RWPE1 (cell line): Measurements from ENCODE around the gene UGT1A8.
"Not testable (repeated sequence)": the region's sequence is repeated elsewhere in the genome, so short reads cannot be mapped to it uniquely, and the experiment has no call there.

Experiments
- CTCF ChIA-PET: fragments of 350-600 bp; sonication (Branson Sonifier 250); formaldehyde crosslinking; extraction: SDS; loops from one replicate; lab custom pipeline; 2021; lab: Yijun Ruan, JAX
- POLR2A ChIA-PET: fragments of 400-600 bp; formaldehyde crosslinking; extraction: SDS; loops from one replicate; lab custom pipeline; 2020; ENCODE audit warnings: antibody characterized with exemption; ENCODE audit not compliant: low non-redundant PET; lab: Yijun Ruan, JAX
- DNase-seq: peaks from one replicate; pipeline ENCODE4 v3.0.0; 2012; ENCODE audit warnings: low spot score
- H3K27ac ChIP-seq: fragments of 450-650 bp; 2 replicates; pipeline ENCODE4 v1.5.1; 2017
- TF ChIP-seq, protein P1 (sequence below): fragments of 450-650 bp; conservative IDR thresholded peaks from 2 replicates; pipeline ENCODE4 v1.5.1; 2017; ENCODE audit warnings: low read depth, mild to moderate bottlenecking

The UGT1A8 gene

DNA sequence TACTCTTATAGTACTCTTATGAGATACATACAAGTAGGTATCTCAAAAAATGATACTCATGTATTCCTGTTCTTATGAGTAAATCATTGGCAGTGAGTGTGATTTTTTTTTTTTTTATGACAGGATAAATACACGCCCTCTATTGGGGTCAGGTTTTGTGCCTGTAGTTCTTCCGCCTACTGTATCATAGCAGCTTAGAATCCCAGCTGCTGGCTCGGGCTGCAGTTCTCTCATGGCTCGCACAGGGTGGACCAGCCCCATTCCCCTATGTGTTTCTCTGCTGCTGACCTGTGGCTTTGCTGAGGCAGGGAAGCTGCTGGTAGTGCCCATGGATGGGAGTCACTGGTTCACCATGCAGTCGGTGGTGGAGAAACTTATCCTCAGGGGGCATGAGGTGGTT lies at the start of gene UGT1A8:
TSS of gene UGT1A8 (plus strand) at position 158 of the 400 bp plus-strand sequence. CDS start at position 233, 75 bp downstream.
- DNase-seq, POLR2A ChIA-PET, H3K27ac ChIP-seq, CTCF ChIA-PET: not testable (repeated sequence)

DNA sequence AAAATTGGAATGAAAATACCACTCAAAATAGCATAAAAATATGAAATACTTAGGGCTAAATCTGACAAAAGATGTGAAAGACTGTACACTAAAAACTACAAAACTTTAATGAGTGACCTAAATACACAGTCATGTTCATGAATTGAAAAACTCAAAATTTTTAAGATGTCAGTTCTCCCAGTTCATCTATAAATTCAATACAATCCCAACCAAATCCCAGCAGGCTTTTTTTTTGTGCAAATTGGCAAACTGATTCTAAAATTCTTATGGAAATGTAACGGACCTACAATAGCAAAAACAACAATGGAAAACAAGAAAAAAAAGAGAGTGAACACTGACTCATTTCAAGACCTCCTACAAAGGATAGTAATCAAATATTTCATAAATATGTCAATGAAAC lies 46.4 kb upstream of the UGT1A8 start:
- TF ChIP-seq, protein P1, sequence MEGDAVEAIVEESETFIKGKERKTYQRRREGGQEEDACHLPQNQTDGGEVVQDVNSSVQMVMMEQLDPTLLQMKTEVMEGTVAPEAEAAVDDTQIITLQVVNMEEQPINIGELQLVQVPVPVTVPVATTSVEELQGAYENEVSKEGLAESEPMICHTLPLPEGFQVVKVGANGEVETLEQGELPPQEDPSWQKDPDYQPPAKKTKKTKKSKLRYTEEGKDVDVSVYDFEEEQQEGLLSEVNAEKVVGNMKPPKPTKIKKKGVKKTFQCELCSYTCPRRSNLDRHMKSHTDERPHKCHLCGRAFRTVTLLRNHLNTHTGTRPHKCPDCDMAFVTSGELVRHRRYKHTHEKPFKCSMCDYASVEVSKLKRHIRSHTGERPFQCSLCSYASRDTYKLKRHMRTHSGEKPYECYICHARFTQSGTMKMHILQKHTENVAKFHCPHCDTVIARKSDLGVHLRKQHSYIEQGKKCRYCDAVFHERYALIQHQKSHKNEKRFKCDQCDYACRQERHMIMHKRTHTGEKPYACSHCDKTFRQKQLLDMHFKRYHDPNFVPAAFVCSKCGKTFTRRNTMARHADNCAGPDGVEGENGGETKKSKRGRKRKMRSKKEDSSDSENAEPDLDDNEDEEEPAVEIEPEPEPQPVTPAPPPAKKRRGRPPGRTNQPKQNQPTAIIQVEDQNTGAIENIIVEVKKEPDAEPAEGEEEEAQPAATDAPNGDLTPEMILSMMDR: no peak
- ChIA-PET CTCF (no interaction called here), POLR2A (no interaction called here)
- DNase-seq: no peak
- H3K27ac ChIP-seq: no peak overlapping the region

DNA sequence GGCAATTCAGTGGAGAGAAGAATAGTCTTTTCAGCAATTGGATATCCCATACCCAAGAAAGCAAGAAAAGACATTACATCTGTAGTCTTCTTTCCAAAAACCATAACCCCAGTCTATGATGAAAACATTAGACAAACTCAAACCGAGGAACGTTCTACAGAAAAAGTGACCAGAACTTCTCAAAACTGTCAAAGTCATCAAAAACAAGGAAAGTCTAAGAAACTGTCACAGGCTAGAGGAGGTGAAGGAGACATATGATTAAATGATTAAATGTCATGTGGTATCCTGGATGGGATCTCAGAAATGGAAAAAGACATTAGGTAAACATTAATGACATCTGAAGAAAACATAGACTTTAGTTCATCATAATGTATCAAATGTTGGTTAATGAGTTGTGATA lies 46.0 kb upstream of the UGT1A8 start:
- H3K27ac ChIP-seq: no peak overlapping the region
- DNase-seq: no peak
- ChIA-PET POLR2A (no interaction called here), CTCF (no interaction called here)
- TF ChIP-seq, protein P1: no peak

DNA sequence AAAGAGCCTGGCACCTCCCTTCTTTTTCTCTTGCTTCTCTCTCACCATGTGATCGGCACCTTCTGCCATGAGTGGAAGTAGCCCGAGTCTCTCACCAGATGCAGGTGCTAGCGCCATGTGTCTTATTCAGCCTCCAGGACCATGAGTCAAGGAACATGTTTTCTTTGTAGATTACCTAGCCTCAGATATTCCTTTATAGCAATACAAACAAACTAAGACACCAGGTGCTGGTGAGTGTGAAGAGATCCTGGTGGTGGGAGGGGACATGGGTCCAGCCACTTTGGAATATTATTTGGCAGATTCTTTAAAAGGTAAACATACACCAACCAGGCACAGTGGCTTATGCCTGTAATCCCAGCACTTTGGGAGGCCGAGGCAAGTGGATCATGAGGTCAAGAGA lies 45.0 kb upstream of the UGT1A8 start:
- no peak overlapping the region for H3K27ac ChIP-seq
- POLR2A ChIA-PET: no interaction called here
- CTCF ChIA-PET: interaction anchor here (0.6 kb wide), 1 partner anchor 30 kb away, joined by 3 read pairs; no protein-coding TSS in a partner anchor
- TF ChIP-seq, protein P1: no peak
- no peak for DNase-seq

DNA sequence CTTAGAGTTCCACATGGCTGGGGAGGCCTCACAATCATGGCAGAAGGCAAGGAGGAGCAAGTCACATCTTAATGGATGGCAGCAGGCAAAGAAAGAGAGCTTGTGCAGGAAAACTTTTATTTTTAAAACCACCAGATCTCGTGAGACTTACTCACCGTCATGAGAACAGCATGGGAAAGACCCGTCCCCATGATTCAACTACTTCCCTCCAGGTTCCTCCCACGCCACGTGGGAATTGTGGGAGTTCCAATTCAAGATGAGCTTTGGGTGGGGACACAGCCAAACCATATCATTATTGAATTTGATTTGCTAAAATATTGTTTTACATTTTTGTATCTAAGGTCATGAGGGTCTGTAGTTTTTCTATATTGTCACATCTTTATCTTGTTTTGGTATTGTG lies 40.1 kb upstream of the UGT1A8 start:
- POLR2A ChIA-PET, H3K27ac ChIP-seq, DNase-seq: not testable (repeated sequence)
- CTCF ChIA-PET: interaction anchor here (0.7 kb wide), 1 partner anchor 97 kb away, joined by 3 read pairs; no protein-coding TSS in a partner anchor

DNA sequence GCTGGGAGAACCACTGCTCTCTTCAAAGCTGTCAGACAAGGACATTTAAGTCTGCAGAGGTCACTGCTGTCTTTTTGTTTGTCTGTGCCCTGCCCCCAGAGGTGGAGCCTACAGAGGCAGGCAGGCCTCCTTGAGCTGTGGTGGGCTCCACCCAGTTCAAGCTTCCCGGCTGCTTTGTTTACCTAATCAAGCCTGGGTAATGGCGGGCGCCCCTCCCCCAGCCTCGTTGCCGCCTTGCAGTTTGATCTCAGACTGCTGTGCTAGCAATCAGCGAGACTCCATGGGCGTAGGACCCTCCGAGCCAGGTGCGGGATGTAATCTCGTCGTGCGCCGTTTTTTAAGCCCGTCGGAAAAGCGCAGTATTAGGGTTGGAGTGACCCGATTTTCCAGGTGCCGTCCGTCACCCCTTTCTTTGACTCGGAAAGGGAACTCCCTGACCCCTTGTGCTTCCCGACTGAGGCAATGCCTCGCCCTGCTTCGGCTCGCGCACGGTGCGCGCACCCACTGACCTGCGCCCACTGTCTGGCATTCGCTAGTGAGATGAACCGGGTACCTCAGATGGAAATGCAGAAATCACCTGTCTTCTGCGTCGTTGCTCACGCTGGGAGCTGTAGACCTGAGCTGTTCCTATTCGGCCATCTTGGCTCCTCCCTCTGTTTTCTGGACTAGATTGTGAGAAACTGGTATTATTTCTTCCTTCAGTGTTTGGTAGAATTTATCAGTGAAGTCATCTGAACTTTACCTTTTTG lies 34.0 kb upstream of the UGT1A8 start:
- CTCF ChIA-PET, H3K27ac ChIP-seq, POLR2A ChIA-PET, DNase-seq: not testable (repeated sequence)

DNA sequence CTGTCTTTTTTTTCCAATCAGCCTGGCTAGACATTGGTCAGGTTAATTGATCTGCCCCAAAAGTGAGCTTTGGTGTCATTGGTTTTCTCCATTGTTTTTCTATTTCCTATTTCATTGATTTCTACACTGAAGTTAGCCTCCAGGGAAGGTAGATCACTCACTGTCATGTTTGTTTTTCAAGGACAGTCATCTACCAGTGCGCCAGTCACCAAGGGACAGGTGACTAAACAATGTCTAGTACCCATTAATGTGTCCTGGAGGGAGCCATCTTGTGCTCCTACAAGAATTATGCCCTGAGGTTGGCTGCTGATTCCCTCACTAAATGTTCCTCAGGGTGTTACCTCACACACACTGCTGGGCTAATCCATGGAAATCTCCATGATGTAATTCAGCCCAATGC lies 33.2 kb upstream of the UGT1A8 start:
- POLR2A ChIA-PET: no interaction called here
- TF ChIP-seq, protein P1: no peak
- H3K27ac ChIP-seq: no peak overlapping the region

DNA sequence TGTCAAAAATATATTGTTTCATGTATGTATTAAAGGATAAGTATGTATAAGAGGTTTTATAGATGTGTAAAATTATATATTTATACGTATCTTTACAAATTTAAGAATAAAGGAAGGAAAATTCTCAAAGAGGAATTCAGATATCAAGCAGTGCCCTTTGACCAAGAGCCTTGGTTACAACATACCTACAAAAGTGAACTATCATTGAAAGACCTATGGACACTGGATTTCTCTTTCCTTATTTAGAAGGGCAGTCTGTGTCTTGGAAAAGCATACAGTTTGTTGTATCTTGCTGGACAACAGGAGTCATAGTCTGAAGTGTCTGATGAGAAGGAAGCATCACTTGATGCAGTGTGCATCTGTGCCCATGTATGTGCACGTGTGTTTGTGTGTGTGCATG lies 29.0 kb upstream of the UGT1A8 start:
- ChIA-PET CTCF (no interaction called here), POLR2A (no interaction called here)
- no peak for DNase-seq
- TF ChIP-seq, protein P1: no peak
- no peak overlapping the region for H3K27ac ChIP-seq

More for the DNA sequence above, 33.2 kb upstream of the UGT1A8 start:
- DNase-seq: no peak
- CTCF ChIA-PET: no interaction called here

DNA sequence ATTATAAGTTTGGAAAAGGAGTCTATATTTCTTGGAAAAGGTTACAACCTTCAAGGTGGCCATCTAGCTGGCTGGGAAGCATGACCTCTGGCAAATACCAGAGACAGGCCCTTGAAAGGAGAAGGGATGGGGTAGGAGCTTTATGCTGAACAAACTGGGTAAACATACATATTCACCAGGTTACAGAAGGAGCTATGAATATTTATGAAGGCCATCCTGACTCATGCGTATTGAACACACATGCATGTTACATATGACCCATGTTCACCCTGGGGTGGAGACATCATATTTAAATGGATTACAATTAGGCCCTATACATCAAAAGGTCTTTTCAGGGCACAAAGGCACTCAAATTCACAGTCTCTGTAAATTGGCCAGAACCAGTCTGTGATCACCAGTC lies 24.7 kb upstream of the UGT1A8 start:
- POLR2A ChIA-PET, DNase-seq, CTCF ChIA-PET, H3K27ac ChIP-seq: not testable (repeated sequence)
